ENCODE results near the gene RUNX3.

The RUNX3 gene

DNA sequence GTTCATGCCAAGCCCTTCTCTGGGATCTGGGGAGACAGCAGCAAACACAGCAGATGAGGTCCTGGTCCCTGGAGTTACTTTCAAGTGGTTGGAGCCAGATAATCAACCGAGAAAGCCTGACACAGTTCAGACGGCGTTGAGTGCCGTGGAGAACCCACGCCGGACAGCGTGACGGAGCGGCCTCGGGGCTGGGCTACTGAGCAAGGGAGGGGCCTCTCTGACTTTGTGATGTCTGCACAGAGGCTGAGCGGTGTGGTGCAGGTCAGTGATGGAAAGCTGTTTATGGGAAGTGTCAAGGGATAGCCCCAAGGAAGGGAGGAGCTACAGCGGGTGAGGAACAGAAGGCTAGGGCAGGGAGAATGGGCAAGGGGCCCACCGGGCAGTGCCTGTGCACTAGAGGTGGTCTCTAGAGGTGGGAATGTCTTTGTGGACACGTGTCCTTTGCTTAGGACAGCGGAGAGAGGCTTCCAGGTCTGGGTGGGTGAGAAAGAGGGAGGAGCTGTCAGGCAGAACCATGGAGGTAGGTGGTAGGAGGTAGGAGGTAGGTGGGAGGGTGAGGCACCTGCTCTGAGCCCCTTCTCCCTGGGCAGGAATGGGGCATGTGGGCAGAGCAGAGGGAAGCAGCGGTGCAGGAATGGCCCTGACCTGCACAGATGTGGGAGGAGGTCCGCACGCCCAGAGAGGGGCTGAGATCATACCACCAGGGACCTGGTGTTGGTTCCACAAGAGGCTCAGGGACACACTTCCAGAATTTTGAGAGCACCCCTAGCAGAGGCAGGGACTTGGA is 62.8 kb downstream of the RUNX3 start:
- peaks cover 95% of the 10 kb centered on the region for H3K27me3 ChIP-seq
- no peak overlapping the region for H3K27ac ChIP-seq
- no peaks in the 10 kb centered on the region for H3K36me3 ChIP-seq
- peaks cover 6 to 11% of the 10 kb centered on the region in 2 experiments for H3K4me1 ChIP-seq (ENCODE audit: control insufficient read depth in 1 of 2, insufficient read depth in 1 of 2, low read depth in 1 of 2, low read length in 1 of 2)
- TF ChIP-seq, protein P1, sequence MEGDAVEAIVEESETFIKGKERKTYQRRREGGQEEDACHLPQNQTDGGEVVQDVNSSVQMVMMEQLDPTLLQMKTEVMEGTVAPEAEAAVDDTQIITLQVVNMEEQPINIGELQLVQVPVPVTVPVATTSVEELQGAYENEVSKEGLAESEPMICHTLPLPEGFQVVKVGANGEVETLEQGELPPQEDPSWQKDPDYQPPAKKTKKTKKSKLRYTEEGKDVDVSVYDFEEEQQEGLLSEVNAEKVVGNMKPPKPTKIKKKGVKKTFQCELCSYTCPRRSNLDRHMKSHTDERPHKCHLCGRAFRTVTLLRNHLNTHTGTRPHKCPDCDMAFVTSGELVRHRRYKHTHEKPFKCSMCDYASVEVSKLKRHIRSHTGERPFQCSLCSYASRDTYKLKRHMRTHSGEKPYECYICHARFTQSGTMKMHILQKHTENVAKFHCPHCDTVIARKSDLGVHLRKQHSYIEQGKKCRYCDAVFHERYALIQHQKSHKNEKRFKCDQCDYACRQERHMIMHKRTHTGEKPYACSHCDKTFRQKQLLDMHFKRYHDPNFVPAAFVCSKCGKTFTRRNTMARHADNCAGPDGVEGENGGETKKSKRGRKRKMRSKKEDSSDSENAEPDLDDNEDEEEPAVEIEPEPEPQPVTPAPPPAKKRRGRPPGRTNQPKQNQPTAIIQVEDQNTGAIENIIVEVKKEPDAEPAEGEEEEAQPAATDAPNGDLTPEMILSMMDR (IDR thresholded peaks at IDR 0.05), result no peak
- H3K4me3 ChIP-seq (ENCODE audit: low read depth in 1 of 2, low read length in 1 of 2), result no peak overlapping the region
- H3K9me3 ChIP-seq, result no peaks in the 10 kb centered on the region

DNA sequence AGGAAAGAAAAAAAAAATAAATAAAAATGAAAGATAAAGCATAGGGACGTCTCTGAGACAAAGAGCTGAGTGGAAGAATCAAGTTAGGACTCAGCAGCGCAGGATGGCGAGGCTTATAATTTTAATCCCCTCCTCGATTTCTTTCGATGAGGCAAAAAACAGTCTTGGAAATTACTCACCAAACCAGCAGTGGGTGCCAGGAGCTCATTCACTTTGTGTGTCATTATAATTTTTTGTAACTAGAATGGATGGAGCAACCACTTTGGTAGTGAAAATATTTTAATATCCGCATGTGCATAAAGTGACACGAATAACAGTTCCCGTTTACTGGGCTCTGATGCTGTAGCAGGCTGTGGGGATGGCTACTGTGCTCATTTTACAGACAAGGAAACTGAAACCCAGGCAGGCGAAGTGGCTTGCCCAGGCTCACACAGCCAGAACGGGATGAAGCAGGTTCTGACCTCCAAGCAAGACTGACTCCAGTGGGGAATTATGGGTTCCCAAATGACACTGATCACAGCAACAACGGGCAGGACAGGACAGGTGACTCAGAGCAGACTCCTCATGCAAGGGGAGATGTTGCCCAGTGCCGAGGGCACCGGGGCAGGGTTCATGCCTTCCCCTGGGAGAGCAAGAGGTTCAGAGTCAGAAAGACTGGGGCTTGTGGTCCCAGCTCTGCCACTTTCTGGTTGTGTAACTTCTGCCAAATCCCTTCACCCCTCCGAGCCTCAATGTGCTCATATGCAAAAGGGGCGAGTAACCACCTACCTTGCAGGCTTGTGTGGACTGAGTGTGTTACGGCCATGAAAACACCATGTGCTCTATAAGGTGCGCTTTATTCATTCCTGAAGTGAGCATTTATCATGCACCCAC is 63.6 kb downstream of the RUNX3 start:
- Histone ChIP-seq H3K27ac (no peak overlapping the region), H3K4me1 (ENCODE audit: control insufficient read depth in 1 of 2, insufficient read depth in 1 of 2, low read depth in 1 of 2, low read length in 1 of 2) (peaks cover 0 to 2% of the 10 kb centered on the region in 2 experiments), H3K4me3 (ENCODE audit: low read depth in 1 of 2, low read length in 1 of 2) (no peak overlapping the region), H3K27me3 (peaks cover 95% of the 10 kb centered on the region), H3K9me3 (no peaks in the 10 kb centered on the region), H3K36me3 (no peaks in the 10 kb centered on the region)
- TF ChIP-seq, protein P1 (IDR thresholded peaks at IDR 0.05), result no peak

DNA sequence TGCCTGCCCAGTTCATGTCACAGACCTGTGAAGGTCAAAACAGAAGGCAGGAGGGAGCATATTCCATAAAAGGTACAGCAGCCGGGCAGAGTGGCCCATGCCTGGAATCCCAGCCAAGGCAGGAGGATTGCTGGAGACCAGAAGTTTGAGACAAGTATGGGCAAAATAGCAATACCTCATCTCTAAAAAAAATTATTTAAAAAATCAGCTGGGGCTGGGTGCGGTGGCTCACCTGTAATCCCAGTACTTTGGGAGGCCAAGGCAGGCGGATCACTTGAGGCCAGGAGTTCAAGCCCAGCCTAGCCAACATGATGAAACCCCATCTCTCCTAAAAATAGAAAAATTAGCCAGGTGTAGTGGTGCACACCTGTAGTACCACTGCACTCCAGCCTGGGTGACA is 64.5 kb downstream of the RUNX3 start:
- Histone ChIP-seq H3K27ac (no peak overlapping the region), H3K9me3 (no peaks in the 10 kb centered on the region), H3K4me1 (ENCODE audit: control insufficient read depth in 1 of 2, insufficient read depth in 1 of 2, low read depth in 1 of 2, low read length in 1 of 2) (no peaks in the 10 kb centered on the region), H3K36me3 (no peaks in the 10 kb centered on the region), H3K4me3 (ENCODE audit: low read depth in 1 of 2, low read length in 1 of 2) (no peak overlapping the region), H3K27me3 (peaks cover 90% of the 10 kb centered on the region)
- TF ChIP-seq, protein P1 (IDR thresholded peaks at IDR 0.05), result no peak

DNA sequence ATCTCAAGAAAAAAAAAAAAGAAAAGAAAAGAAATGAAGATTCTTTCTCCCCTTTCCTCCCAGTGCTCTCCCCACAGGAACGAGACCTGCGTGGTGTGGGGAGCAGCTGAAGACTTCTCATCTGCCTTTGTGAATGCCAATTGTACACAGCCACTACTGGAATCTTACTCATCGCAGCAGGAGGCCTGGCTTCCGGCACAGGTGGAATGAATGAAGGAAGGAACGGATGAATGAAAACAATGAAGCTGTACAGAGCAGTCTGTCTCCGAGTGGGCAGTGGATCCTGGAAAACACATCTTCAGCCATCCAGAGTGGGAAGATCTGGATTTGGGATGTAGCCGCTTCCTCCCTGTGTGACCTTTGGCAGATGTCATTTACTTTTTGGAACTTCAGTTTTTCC is 64.9 kb downstream of the RUNX3 start:
- Histone ChIP-seq H3K36me3 (no peaks in the 10 kb centered on the region), H3K27ac (no peak overlapping the region), H3K9me3 (no peaks in the 10 kb centered on the region), H3K4me3 (ENCODE audit: low read depth in 1 of 2, low read length in 1 of 2) (no peak overlapping the region), H3K4me1 (ENCODE audit: control insufficient read depth in 1 of 2, insufficient read depth in 1 of 2, low read depth in 1 of 2, low read length in 1 of 2) (no peaks in the 10 kb centered on the region), H3K27me3 (peaks cover 86% of the 10 kb centered on the region)
- TF ChIP-seq, protein P1 (IDR thresholded peaks at IDR 0.05), result no peak

DNA sequence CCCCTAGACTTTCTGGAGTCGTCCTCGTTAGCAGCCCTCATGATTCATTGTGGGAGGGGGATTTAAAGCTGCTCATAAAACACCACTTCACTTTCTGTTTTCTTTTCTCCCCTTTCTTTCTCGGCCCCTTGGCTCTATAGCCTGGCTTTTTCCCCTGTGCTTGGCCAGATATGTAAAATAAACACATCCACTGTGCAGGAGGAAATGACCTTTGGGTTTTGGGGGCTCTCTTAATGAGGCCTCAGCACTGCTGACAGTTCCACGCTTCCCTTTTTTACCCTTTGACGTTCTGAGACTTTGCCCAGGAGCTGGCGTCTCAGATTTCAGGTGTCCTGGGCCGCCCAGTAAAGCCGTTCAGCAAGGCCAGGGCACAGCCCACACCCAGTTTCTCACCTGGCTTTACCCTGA is 65.7 kb downstream of the RUNX3 start:
- Histone ChIP-seq H3K4me1 (ENCODE audit: control insufficient read depth in 1 of 2, insufficient read depth in 1 of 2, low read depth in 1 of 2, low read length in 1 of 2) (no peaks in the 10 kb centered on the region), H3K27me3 (peaks cover 78% of the 10 kb centered on the region), H3K27ac (no peak overlapping the region), H3K36me3 (no peaks in the 10 kb centered on the region), H3K9me3 (no peaks in the 10 kb centered on the region), H3K4me3 (ENCODE audit: low read depth in 1 of 2, low read length in 1 of 2) (no peak overlapping the region)
- TF ChIP-seq, protein P1 (IDR thresholded peaks at IDR 0.05), result no peak
